IMR-90 (cell line): Measurements from ENCODE around the gene ACSM3.

Experiments used
- BHLHE40 ChIP-seq: fragments of 150-350 bp; IDR thresholded peaks from 2 replicates; pipeline ENCODE4 v1.6.1; 2016; ENCODE audit warnings: mild to moderate bottlenecking, low read depth, low read length
- CTCF ChIP-seq: conservative IDR thresholded peaks from 2 replicates; pipeline ENCODE4 v1.5.1; 2012; ENCODE audit warnings: mild to moderate bottlenecking, low read depth, low read length, improper control_type of control experiment
- SMC3 ChIP-seq: fragments of 150-350 bp; IDR thresholded peaks from 2 replicates; pipeline ENCODE4 v1.6.1; 2016; ENCODE audit warnings: low read depth, mild to moderate bottlenecking, antibody characterized with exemption, low read length, moderate library complexity

GRCh38 chr16:20768121-20768520, 4.3 kb downstream of the ACSM3 start:
- TF ChIP-seq BHLHE40 (no peak), CTCF (no peak), SMC3 (no peak)
